Amygdala (tissue), 56 donors: ENCODE data around the gene RBM10.
A peak's percentile ranks its signal among the peaks of the same experiment; 100 is the strongest.

ENCODE experiments used
- DNase-seq, 56 donors: peaks; one replicate each; lab custom pipeline; 2025; lab: John Stamatoyannopoulos, UW

RBM10 gene

DNA sequence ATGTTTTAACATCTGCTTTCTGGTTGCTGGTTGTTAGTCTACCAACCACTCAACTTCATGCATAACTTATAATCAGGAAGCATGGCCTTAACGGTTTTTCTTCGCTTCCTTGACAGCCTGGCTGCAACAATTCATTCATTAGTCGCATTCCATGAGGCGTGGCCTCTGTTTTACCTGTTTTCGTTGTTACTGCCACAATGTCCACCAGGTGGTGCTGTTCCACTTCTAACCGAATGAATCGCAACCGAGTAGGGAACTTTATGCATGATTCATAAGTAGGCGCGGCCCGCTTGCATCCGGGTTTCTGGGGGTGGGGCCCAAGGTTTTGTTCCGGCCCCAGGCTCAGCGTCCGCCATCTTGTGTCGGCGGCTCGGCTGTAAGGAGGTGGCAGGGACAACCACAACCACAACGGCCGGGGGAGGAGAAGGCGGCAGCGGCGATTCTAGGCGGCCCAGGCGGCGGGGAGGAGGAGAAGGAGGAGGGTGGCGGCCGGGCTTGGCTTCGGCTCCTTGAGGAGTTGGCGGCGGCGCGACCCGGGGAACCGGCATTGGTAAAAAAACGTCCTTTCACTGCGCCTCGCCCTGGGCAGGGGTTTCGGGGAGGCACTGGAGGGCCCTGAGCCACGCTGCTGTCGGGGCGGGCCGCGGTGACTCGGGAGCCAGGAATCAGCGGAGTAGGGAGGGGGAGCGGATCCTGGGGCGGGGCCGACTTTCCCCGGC, 48.6 kb downstream of the RBM10 start, which contains the start of gene UBA1:
UBA1 (plus strand) TSS at position 355 of the 719 bp plus-strand sequence. CDS start 4,974 bp downstream, outside the sequence.
- DNase-seq = peak; percentile 20 to 98 (median 85)

- peak in 1 of 56 donors; percentile 56 for DNase-seq
Measured at GRCh38 chrX:47194194-47194787, 49.3 kb downstream of the RBM10 start.

- no peak for DNase-seq
Measured at GRCh38 chrX:47196098-47196497, 51.1 kb downstream of the RBM10 start.

DNA sequence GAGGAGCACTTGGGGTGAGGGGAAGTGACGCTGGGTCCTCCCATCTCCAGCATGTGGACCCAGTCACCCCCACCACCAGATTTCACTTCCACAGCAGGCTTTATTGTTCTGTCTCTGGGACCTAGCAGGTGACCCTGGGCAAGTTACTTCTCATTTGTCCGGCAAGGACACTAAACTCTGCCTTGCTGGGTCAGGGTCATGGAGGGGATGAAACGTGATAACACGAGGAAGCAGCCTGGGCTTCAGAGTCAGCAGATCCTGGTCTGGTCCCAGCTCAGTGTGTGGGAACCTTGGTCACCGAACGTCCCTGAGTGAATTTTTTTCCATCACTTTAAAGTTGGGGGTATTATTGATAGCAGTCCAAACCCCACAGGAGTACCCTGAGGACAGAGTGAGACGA, 52.5 kb downstream of the RBM10 start:
- DNase-seq = no peak

DNA sequence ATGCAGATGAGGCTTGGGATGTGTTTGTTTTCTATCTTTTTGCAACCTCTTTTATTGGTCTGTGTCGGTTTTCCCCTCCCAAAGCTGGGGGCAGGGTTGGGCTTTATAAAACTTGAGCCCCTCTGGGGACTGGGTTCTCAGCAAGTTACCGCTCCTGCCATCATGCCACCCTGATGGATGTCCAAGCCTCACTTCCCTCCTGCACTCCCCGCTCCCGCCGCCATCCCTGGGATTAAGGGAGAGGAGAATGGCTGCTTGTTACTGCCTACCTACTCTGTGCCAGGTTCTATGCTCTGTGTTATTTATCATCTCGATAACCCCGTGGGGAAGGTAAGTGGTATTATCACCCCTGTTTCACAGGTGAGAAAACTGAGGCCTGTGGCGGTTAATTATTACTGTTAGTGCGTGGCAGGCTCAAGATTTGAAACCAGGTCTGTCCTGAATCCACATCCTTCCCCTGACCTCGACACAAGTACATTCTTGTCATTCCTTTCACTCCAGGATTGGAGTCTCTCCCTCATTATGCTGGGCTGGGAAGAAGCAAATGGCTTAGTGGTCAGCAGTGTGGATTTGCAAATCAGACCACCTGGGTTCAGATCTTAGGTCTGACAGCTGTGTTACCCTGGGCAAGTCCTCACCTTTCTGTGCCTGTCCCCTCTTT, 53.1 kb downstream of the RBM10 start:
- no peak for DNase-seq

DNA sequence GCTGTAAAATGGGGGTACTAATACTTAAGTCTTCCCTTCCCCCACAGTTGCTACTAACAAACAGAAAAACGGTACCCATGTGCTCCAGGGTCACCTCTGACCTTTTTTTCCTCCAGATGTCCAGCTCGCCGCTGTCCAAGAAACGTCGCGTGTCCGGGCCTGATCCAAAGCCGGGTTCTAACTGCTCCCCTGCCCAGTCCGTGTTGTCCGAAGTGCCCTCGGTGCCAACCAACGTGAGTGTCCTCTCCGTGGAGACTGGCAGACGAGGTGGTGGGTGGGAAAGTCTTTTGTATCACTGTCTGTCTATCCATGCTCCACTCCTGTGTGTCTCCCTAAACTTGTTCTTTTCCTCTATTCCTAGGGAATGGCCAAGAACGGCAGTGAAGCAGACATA, 53.7 kb downstream of the RBM10 start:
- no peak for DNase-seq

GRCh38 chrX:47199286-47199685, 54.3 kb downstream of the RBM10 start:
- no peak for DNase-seq

DNA sequence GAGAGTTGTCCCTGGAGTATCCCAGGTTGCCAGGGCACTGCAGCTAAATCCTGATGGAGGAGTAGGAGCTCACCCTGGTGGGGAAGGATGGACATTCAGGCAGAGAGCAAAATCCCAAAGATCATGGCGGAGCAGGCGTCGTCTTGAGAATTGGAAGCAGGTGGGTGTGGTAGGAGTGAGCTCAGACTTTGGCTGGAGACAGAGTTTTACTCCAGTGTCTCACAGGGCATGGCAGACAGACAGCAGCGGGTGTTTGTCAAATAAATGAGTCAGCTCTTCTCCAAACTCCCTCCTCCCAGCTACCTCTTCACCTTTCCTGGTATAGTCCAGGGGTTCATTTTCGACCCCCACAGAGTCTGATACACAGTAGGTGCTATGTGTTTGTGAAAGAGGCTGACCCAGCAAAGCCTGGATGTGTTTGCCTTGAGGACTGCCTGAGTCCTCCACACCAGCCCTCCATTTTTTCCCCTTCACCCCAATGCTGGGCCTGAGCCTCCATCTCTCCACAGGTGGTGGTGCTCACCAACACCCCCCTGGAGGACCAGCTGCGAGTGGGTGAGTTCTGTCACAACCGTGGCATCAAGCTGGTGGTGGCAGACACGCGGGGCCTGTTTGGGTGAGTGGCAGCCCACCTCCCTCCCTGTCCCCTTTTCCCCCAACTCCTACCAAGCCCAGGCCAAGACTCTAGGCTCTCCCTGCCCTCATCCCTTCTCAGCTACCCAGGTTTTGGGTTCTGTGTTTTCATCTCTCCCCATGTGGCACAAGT, 55.5 kb downstream of the RBM10 start:
- DNase-seq = no peak

GRCh38 chrX:47201345-47201944, 56.4 kb downstream of the RBM10 start:
- DNase-seq = no peak

- DNase-seq = no peak
Measured at GRCh38 chrX:47202316-47202715, 57.3 kb downstream of the RBM10 start.

DNA sequence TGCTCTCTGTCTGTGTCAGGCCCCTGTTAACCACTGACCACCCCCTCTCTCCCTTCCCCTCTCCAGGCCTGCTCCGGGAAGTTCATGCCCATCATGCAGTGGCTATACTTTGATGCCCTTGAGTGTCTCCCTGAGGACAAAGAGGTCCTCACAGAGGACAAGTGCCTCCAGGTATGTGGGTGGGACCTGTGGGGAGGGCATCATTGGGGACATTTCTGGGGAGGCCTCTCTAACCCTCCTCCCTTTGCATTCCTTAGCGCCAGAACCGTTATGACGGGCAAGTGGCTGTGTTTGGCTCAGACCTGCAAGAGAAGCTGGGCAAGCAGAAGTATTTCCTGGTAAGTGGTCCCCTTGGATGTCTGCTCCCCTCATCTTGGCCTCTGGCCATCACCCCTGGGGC, 57.9 kb downstream of the RBM10 start:
- no peak for DNase-seq

DNA sequence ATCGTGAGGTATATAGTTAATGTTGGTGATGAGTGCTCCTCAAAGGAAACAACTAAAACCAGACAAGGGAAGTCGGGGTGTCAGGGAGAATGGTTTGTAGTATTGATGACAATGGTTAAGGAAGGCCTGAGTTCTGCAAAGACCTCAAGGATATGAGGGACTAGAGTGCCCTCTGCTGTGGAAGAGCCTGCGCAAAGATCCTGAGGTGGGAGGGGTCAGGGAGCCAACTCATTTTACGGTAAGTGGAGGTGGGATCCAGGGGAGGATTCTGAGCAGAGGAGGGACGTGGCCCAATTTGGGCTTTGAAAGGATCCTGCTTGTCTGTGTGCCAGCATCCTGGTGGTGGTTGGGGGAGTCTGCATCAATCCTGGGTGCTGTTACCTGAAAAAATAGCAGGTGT, 59.9 kb downstream of the RBM10 start:
- no peak for DNase-seq

DNA sequence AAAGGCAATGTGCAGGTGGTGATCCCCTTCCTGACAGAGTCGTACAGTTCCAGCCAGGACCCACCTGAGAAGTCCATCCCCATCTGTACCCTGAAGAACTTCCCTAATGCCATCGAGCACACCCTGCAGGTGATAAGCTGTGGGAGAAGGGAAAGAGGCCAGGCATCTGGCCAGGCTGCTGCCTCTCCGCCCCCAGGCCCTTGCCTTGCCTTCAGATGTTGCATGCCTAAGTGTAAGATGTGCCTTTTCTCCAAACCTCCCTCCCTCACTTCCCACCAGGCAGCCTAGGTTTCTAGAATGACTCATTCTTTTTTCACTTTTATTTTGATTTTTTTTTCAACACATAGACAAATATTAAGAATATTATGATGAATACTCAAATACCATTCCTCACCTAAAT, 61.3 kb downstream of the RBM10 start:
- no peak for DNase-seq

- no peak for DNase-seq
Measured at GRCh38 chrX:47208108-47208507, 63.1 kb downstream of the RBM10 start.

- peak in 3 of 56 donors; percentile 2 to 6 (median 4) for DNase-seq
Measured at GRCh38 chrX:47209508-47210238, 64.7 kb downstream of the RBM10 start.

- DNase-seq = no peak
Measured at GRCh38 chrX:47210661-47211425, 65.8 kb downstream of the RBM10 start.

DNA sequence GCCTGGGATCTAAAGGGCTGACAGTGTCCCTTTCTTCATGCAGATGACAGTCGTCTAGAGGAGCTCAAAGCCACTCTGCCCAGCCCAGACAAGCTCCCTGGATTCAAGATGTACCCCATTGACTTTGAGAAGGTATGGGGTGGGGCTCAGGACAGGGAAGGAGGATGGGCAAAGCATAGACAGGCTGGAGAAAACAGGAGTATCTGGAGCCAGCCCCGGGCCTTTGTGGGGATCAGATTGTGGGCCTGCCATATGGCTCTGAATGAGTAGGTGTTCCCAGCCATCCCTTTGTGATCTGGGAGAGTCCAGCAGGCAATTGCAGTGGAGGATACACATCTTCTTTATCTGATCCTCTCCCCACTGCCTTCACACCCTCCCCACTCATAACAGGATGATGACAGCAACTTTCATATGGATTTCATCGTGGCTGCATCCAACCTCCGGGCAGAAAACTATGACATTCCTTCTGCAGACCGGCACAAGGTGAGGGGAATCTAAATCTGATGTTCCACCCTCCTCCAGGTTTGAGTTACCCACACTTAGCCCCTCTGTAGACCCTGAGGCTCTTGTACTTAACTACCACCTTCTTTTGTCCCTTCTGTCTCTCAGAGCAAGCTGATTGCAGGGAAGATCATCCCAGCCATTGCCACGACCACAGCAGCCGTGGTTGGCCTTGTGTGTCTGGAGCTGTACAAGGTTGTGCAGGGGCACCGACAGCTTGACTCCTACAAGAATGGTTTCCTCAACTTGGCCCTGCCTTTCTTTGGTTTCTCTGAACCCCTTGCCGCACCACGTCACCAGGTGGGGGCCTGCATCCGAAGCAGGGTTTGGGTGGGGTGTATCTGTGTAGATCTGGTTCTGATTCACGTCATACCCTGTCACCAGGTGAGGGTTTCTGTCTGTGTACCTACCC, 67.6 kb downstream of the RBM10 start:
- peak in 1 of 56 donors; percentile 4 for DNase-seq
